Measurements from ENCODE around the gene RYR1. TPM values are rescaled to one million over a fixed set of nuclear protein-coding genes. Genes with fewer than 3 reads are reported as not detected.
"Not testable (repeated sequence)": the region's sequence is repeated elsewhere in the genome, so short reads cannot be mapped to it uniquely, and the experiment has no call there.

Gene RYR1
- total RNA-seq, 1 donor from 2014 or later = 0.06 TPM

- DNase-seq (ENCODE audit: extremely low read depth, low read depth, low spot score) = no peak
These were observed 78.8 kb downstream of the RYR1 start for GRCh38 chr19:38512277-38512676.

DNA sequence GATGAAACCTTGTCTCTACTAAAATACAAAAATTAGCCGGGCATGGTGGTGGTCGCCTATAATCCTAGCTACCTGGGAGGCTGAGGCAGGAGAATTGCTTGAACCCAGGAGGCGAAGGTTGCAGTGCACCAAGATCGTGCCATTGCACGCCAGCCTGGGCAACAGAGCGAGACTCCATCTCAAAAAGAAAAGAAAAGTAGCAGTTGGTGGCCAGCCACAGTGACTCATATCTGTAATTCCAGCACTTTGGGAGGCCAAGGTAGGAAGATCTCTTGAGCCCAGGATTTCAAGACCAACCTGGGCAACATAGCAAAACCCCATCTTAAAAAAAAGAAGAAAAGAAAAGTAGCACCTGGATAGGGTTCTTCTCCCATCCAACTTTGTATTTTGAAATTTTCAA is 79.7 kb downstream of the RYR1 start:
- DNase-seq (ENCODE audit: extremely low read depth, low read depth, low spot score) = not testable (repeated sequence)

- no peak for DNase-seq (ENCODE audit: extremely low read depth, low read depth, low spot score)
These were observed 80.3 kb downstream of the RYR1 start for GRCh38 chr19:38513762-38514167.

GRCh38 chr19:38514812-38515633 is 81.5 kb downstream of the RYR1 start:
- DNase-seq (ENCODE audit: extremely low read depth, low read depth, low spot score) = no peak

DNA sequence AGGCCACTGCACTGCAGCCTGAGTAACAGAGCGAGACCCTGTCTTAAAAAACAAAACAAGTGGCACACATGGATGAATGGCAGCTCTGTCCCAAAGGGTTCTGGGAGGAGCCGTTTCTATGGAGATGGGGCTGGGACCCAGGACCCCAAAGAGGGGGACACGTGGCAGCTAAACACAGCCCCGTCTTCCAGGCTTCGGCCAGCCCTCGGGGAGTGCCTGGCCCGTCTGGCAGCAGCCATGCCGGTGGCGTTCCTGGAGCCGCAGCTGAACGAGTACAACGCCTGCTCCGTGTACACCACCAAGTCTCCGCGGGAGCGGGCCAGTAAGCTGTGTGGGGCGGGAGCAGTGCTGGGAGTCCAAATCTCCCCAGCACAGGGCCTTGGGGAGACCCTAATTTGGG is 82.4 kb downstream of the RYR1 start:
- DNase-seq (ENCODE audit: extremely low read depth, low read depth, low spot score) = no peak

DNA sequence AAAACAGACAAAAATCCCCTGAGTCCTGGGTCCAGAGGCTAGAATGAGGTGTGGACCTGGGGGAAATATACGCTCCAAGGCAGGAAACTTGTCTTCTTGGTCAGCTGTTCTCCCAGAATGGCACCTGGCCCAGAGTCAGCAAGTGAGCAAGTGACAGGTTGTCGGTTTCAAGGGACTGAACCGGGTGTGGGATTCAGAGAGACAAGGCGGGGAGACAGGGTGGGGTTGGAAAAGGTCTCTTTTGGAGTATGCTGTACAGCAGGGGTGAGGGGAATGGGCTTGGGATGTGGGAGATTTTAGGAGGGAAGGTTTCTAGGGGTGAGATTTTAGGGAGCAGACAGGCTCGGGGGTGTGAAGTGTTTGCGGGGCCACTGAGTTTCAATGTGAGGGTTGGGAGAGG is 83.3 kb downstream of the RYR1 start:
- no peak for DNase-seq (ENCODE audit: extremely low read depth, low read depth, low spot score)

DNA sequence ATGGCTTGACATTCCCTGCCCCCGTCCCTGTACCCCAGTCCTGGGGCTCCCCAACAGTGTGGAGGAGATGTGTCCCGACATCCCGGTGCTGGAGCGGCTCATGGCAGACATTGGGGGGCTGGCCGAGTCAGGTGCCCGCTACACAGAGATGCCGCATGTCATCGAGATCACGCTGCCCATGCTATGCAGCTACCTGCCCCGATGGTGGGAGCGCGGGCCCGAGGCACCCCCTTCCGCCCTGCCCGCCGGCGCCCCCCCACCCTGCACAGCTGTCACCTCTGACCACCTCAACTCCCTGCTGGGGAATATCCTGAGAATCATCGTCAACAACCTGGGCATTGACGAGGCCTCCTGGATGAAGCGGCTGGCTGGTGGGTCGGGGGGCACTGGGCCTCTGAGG is 83.8 kb downstream of the RYR1 start:
- no peak for DNase-seq (ENCODE audit: extremely low read depth, low read depth, low spot score)

GRCh38 chr19:38517980-38518379 is 84.5 kb downstream of the RYR1 start:
- not testable (repeated sequence) for DNase-seq (ENCODE audit: extremely low read depth, low read depth, low spot score)

- DNase-seq (ENCODE audit: extremely low read depth, low read depth, low spot score) = no peak
These were observed 85.7 kb downstream of the RYR1 start for GRCh38 chr19:38519168-38519567.

DNA sequence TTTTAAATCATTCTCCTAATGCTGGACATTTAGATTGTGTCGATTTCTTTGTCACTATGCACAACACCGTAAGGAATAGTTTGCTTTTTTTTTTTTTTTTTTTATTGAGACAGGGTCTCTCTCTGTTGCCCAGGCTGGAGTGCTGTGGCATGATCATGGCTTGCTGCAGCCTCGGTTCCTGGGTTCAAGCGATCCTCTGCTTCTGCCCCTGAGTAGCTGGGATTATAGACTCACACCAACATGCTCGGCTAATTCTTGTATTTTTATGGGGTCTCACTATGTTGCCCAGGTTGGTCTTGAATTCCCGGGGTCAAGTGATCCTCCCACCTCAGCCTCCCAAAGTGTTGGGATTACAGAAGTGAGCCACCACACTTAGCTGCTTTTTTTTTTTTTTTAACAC is 86.5 kb downstream of the RYR1 start:
- DNase-seq (ENCODE audit: extremely low read depth, low read depth, low spot score) = no peak

DNA sequence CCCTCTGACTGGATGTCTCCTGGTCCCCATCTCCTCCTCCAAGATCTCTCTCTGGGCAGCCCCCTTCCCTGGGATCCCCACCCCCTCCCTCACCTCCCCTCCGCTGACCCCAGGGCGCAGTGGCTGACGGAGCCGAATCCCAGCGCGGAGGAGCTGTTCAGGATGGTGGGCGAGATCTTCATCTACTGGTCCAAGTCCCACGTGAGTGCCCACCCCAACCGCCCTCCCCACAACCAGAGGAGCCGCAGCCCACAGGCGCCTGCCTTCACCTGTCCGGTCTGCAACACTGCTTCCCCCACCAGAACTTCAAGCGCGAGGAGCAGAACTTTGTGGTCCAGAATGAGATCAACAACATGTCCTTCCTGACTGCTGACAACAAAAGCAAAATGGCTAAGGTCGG is 89.4 kb downstream of the RYR1 start:
- no peak for DNase-seq (ENCODE audit: extremely low read depth, low read depth, low spot score)

DNA sequence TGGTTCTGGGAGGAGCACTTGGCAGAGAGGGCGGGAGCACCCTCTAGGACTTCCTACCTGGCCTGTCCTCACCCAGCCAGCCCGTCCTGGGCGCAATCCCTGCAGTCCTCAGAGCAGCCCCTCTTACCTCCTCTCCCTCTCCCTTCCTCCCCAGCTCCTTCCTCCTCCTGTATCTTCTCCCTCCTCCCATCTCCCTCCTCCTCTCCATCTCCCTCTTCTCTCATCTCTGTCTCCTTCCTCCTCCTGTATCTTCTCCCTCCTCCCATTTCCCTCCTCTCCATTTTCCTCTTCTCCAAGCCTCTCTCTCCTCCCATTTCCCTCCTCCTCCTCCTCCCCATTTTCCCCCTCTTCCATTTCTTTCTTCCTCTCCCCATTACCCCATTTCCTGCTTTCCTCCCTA is 89.8 kb downstream of the RYR1 start:
- no peak for DNase-seq (ENCODE audit: extremely low read depth, low read depth, low spot score)

DNA sequence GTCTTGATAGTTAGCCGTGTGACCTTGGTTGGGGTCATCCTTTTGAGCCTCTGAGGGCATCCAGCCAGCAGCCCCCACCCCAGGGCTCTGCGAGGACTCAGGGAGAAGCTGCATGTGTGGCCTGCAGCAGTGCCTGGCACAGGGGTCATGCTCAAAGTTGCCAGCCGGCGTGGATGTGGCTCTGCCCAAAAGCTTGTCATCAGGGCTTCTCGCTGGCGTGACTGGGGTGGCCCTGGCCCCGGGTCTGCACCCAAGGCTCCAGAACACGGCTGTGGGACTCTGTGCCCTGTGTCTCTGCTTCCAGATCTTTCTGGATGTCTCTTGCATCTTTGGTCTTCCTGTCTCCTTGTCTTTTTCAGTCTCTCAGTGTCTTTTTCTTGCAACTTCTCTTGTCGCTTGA is 90.9 kb downstream of the RYR1 start:
- DNase-seq (ENCODE audit: extremely low read depth, low read depth, low spot score) = no peak

- no peak for DNase-seq (ENCODE audit: extremely low read depth, low read depth, low spot score)
These were observed 91.6 kb downstream of the RYR1 start for GRCh38 chr19:38524994-38525634.

- no peak for DNase-seq (ENCODE audit: extremely low read depth, low read depth, low spot score)
These were observed 92.9 kb downstream of the RYR1 start for GRCh38 chr19:38526430-38526829.

DNA sequence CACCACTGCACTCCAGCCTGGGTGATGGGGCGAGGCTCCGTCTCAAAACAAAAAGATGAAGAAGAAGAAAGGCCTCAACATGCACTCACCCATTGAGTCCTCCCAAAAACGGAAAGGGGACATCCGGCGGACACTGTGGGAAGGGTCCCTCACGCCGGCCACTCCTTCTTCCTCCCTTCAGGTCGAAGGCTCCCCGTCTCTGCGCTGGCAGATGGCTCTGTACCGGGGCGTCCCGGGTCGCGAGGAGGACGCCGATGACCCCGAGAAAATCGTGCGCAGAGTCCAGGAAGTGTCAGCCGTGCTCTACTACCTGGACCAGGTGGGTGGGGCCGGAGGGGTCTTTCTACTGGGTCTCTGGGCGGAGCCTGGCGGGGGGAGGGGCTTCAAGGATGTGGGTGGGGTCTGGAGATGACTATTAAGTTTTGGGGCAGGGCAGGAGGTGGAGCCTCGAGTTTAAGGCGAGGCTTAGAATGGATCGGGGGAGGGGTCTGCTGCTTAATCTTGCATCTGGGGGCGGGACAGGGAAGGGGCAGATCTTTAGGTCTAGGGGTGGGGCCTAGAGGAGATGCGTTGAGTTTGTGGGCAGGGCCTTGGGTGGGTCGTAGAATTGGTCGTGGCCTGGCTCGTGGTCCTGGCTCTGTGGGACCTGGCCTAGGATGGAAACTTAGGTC is 94.1 kb downstream of the RYR1 start:
- no peak for DNase-seq (ENCODE audit: extremely low read depth, low read depth, low spot score)

- no peak for DNase-seq (ENCODE audit: extremely low read depth, low read depth, low spot score)
These were observed 94.8 kb downstream of the RYR1 start for GRCh38 chr19:38528213-38528755.

DNA sequence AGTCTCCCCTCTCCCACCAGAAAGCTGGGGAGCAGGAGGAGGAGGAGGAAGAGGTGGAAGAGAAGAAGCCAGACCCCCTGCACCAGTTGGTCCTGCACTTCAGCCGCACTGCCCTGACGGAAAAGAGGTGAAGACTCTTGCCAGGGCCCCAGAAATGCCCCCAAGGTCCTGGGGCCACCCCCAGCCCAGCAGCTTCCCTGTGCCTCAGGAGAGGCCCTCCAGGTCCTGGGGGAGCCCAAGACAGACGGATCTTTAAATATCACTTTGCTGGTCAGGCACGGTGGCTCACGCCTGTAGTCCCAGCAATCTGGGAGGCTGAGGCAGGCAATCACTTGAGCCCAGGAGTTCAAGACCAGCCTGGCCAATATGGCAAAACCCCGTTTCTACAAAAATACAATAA is 95.4 kb downstream of the RYR1 start:
- DNase-seq (ENCODE audit: extremely low read depth, low read depth, low spot score) = no peak

- no peak for DNase-seq (ENCODE audit: extremely low read depth, low read depth, low spot score)
These were observed 98.0 kb downstream of the RYR1 start for GRCh38 chr19:38531515-38531914.

- no peak for DNase-seq (ENCODE audit: extremely low read depth, low read depth, low spot score)
These were observed 99.4 kb downstream of the RYR1 start for GRCh38 chr19:38532939-38533338.

DNA sequence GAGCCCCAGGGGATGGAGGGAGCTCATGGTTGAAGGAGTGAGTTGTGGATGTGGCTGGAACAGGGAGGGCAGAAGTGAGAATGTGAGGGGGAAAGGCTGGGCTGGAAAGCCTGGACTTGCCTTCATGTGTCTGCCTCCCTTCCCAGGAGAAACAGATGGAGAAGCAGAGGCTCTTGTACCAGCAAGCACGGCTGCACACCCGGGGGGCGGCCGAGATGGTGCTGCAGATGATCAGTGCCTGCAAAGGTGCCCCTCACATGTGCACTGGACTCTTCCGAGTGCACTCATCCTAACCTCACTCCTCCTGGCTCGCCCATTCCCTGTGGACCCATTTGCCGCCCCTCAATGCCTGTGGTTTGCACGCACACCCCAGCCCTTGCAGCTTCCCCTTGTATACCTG is 101.1 kb downstream of the RYR1 start:
- DNase-seq (ENCODE audit: extremely low read depth, low read depth, low spot score) = no peak

GRCh38 chr19:38535212-38535611 is 101.7 kb downstream of the RYR1 start:
- no peak for DNase-seq (ENCODE audit: extremely low read depth, low read depth, low spot score)
